ENCODE results near the gene CDH16.

The CDH16 gene

GRCh38 chr16:66914541-66914940 lies 4.1 kb downstream of the CDH16 start:
- no peak overlapping the region for H3K4me3 ChIP-seq (ENCODE audit: low read length)
- H3K27me3 ChIP-seq (ENCODE audit: control insufficient read depth, insufficient read depth, low read length), result no peaks in the 10 kb centered on the region
- H3K4me1 ChIP-seq (ENCODE audit: control insufficient read depth, low read depth, low read length), result no peaks in the 10 kb centered on the region
- H3K9me3 ChIP-seq (ENCODE audit: control insufficient read depth, low read depth, low read length), result no peaks in the 10 kb centered on the region
- no peak overlapping the region for H3K9ac ChIP-seq (ENCODE audit: low read length)
- no peaks in the 10 kb centered on the region for H3K36me3 ChIP-seq (ENCODE audit: control insufficient read depth, low read depth, low read length)
- no peak overlapping the region for H3K27ac ChIP-seq (ENCODE audit: low read length)

GRCh38 chr16:66913711-66914110 lies 5.0 kb downstream of the CDH16 start:
- Histone ChIP-seq H3K4me1 (ENCODE audit: control insufficient read depth, low read depth, low read length) (no peaks in the 10 kb centered on the region), H3K27ac (ENCODE audit: low read length) (no peak overlapping the region), H3K27me3 (ENCODE audit: control insufficient read depth, insufficient read depth, low read length) (no peaks in the 10 kb centered on the region), H3K9me3 (ENCODE audit: control insufficient read depth, low read depth, low read length) (no peaks in the 10 kb centered on the region), H3K36me3 (ENCODE audit: control insufficient read depth, low read depth, low read length) (no peaks in the 10 kb centered on the region), H3K9ac (ENCODE audit: low read length) (no peak overlapping the region), H3K4me3 (ENCODE audit: low read length) (no peak overlapping the region)

GRCh38 chr16:66913081-66913480 lies 5.6 kb downstream of the CDH16 start:
- Histone ChIP-seq H3K27me3 (ENCODE audit: control insufficient read depth, insufficient read depth, low read length) (no peaks in the 10 kb centered on the region), H3K27ac (ENCODE audit: low read length) (no peak overlapping the region), H3K4me3 (ENCODE audit: low read length) (no peak overlapping the region), H3K36me3 (ENCODE audit: control insufficient read depth, low read depth, low read length) (no peaks in the 10 kb centered on the region), H3K4me1 (ENCODE audit: control insufficient read depth, low read depth, low read length) (no peaks in the 10 kb centered on the region), H3K9me3 (ENCODE audit: control insufficient read depth, low read depth, low read length) (no peaks in the 10 kb centered on the region), H3K9ac (ENCODE audit: low read length) (no peak overlapping the region)

- Histone ChIP-seq H3K9ac (ENCODE audit: low read length) (no peak overlapping the region), H3K27ac (ENCODE audit: low read length) (no peak overlapping the region), H3K36me3 (ENCODE audit: control insufficient read depth, low read depth, low read length) (no peaks in the 10 kb centered on the region), H3K27me3 (ENCODE audit: control insufficient read depth, insufficient read depth, low read length) (no peaks in the 10 kb centered on the region), H3K4me1 (ENCODE audit: control insufficient read depth, low read depth, low read length) (no peaks in the 10 kb centered on the region), H3K4me3 (ENCODE audit: low read length) (no peak overlapping the region), H3K9me3 (ENCODE audit: control insufficient read depth, low read depth, low read length) (no peaks in the 10 kb centered on the region)
Observed at GRCh38 chr16:66911801-66912200, 6.9 kb downstream of the CDH16 start.

GRCh38 chr16:66911112-66911511 lies 7.6 kb downstream of the CDH16 start:
- no peak overlapping the region for H3K9ac ChIP-seq (ENCODE audit: low read length)
- H3K27ac ChIP-seq (ENCODE audit: low read length), result no peak overlapping the region
- H3K27me3 ChIP-seq (ENCODE audit: control insufficient read depth, insufficient read depth, low read length), result no peaks in the 10 kb centered on the region
- no peaks in the 10 kb centered on the region for H3K9me3 ChIP-seq (ENCODE audit: control insufficient read depth, low read depth, low read length)
- H3K4me1 ChIP-seq (ENCODE audit: control insufficient read depth, low read depth, low read length), result no peaks in the 10 kb centered on the region
- no peak overlapping the region for H3K4me3 ChIP-seq (ENCODE audit: low read length)
- no peaks in the 10 kb centered on the region for H3K36me3 ChIP-seq (ENCODE audit: control insufficient read depth, low read depth, low read length)

GRCh38 chr16:66910175-66910940 lies 8.3 kb downstream of the CDH16 start:
- Histone ChIP-seq H3K4me3 (ENCODE audit: low read length) (no peak overlapping the region), H3K9ac (ENCODE audit: low read length) (no peak overlapping the region), H3K27me3 (ENCODE audit: control insufficient read depth, insufficient read depth, low read length) (no peaks in the 10 kb centered on the region), H3K4me1 (ENCODE audit: control insufficient read depth, low read depth, low read length) (no peaks in the 10 kb centered on the region), H3K27ac (ENCODE audit: low read length) (no peak overlapping the region), H3K36me3 (ENCODE audit: control insufficient read depth, low read depth, low read length) (no peaks in the 10 kb centered on the region), H3K9me3 (ENCODE audit: control insufficient read depth, low read depth, low read length) (no peaks in the 10 kb centered on the region)

- Histone ChIP-seq H3K4me1 (ENCODE audit: control insufficient read depth, low read depth, low read length) (no peaks in the 10 kb centered on the region), H3K9me3 (ENCODE audit: control insufficient read depth, low read depth, low read length) (no peaks in the 10 kb centered on the region), H3K36me3 (ENCODE audit: control insufficient read depth, low read depth, low read length) (no peaks in the 10 kb centered on the region), H3K9ac (ENCODE audit: low read length) (no peak overlapping the region), H3K27ac (ENCODE audit: low read length) (no peak overlapping the region), H3K27me3 (ENCODE audit: control insufficient read depth, insufficient read depth, low read length) (no peaks in the 10 kb centered on the region), H3K4me3 (ENCODE audit: low read length) (no peak overlapping the region)
Observed at GRCh38 chr16:66908762-66909559, 9.7 kb downstream of the CDH16 start.

GRCh38 chr16:66908116-66908515 lies 10.6 kb downstream of the CDH16 start:
- H3K4me3 ChIP-seq (ENCODE audit: low read length), result no peak overlapping the region
- H3K4me1 ChIP-seq (ENCODE audit: control insufficient read depth, low read depth, low read length), result no peaks in the 10 kb centered on the region
- no peaks in the 10 kb centered on the region for H3K9me3 ChIP-seq (ENCODE audit: control insufficient read depth, low read depth, low read length)
- no peaks in the 10 kb centered on the region for H3K27me3 ChIP-seq (ENCODE audit: control insufficient read depth, insufficient read depth, low read length)
- no peak overlapping the region for H3K9ac ChIP-seq (ENCODE audit: low read length)
- H3K36me3 ChIP-seq (ENCODE audit: control insufficient read depth, low read depth, low read length), result no peaks in the 10 kb centered on the region
- H3K27ac ChIP-seq (ENCODE audit: low read length), result no peak overlapping the region

- Histone ChIP-seq H3K9me3 (ENCODE audit: control insufficient read depth, low read depth, low read length) (no peaks in the 10 kb centered on the region), H3K4me3 (ENCODE audit: low read length) (no peak overlapping the region), H3K4me1 (ENCODE audit: control insufficient read depth, low read depth, low read length) (no peaks in the 10 kb centered on the region), H3K9ac (ENCODE audit: low read length) (no peak overlapping the region), H3K27ac (ENCODE audit: low read length) (no peak overlapping the region), H3K36me3 (ENCODE audit: control insufficient read depth, low read depth, low read length) (no peaks in the 10 kb centered on the region), H3K27me3 (ENCODE audit: control insufficient read depth, insufficient read depth, low read length) (no peaks in the 10 kb centered on the region)
Observed at GRCh38 chr16:66906916-66907836, 11.5 kb downstream of the CDH16 start.

- H3K4me1 ChIP-seq (ENCODE audit: control insufficient read depth, low read depth, low read length), result no peaks in the 10 kb centered on the region
Observed at GRCh38 chr16:66905633-66906539, 12.8 kb downstream of the CDH16 start.

More at GRCh38 chr16:66905633-66906539, 12.8 kb downstream of the CDH16 start:
- Histone ChIP-seq H3K9me3 (ENCODE audit: control insufficient read depth, low read depth, low read length) (no peaks in the 10 kb centered on the region), H3K36me3 (ENCODE audit: control insufficient read depth, low read depth, low read length) (no peaks in the 10 kb centered on the region), H3K9ac (ENCODE audit: low read length) (no peak overlapping the region), H3K27me3 (ENCODE audit: control insufficient read depth, insufficient read depth, low read length) (no peaks in the 10 kb centered on the region), H3K27ac (ENCODE audit: low read length) (no peak overlapping the region), H3K4me3 (ENCODE audit: low read length) (no peak overlapping the region)

Data from iPS-18a (cell line).